GM19452 (cell line): Measurements from ENCODE around the gene TM9SF2.

ENCODE experiments used
- ATAC-seq: cut with Tn5 transposase; IDR thresholded peaks from one replicate; pipeline ENCODE4 v1.9.1; 2021; ENCODE audit not compliant: unreplicated experiment

TM9SF2 gene

GRCh38 chr13:99577934-99578917, 77.0 kb downstream of the TM9SF2 start:
- ATAC-seq, result no peak

GRCh38 chr13:99580500-99581268, 79.4 kb downstream of the TM9SF2 start:
- ATAC-seq, result no peak

- no peak for ATAC-seq
Observed at GRCh38 chr13:99582511-99582910, 81.2 kb downstream of the TM9SF2 start.

GRCh38 chr13:99585609-99586008, 84.3 kb downstream of the TM9SF2 start:
- no peak for ATAC-seq

GRCh38 chr13:99587021-99587420, 85.7 kb downstream of the TM9SF2 start:
- no peak for ATAC-seq

GRCh38 chr13:99587893-99588606, 86.8 kb downstream of the TM9SF2 start:
- ATAC-seq, result no peak

GRCh38 chr13:99589575-99589974, 88.3 kb downstream of the TM9SF2 start:
- ATAC-seq, result no peak

- no peak for ATAC-seq
Observed at GRCh38 chr13:99590519-99591011, 89.3 kb downstream of the TM9SF2 start.

- no peak for ATAC-seq
Observed at GRCh38 chr13:99596180-99596579, 94.9 kb downstream of the TM9SF2 start.

GRCh38 chr13:99600318-99600717, 99.0 kb downstream of the TM9SF2 start:
- no peak for ATAC-seq

- no peak for ATAC-seq
Observed at GRCh38 chr13:99601535-99601934, 100.3 kb downstream of the TM9SF2 start.

GRCh38 chr13:99604636-99605035, 103.4 kb downstream of the TM9SF2 start:
- ATAC-seq, result no peak

- ATAC-seq, result peak; percentile 64
Observed at GRCh38 chr13:99605420-99606323, 104.4 kb downstream of the TM9SF2 start.

- peak; percentile 72 for ATAC-seq
Observed at GRCh38 chr13:99606324-99607066, 105.2 kb downstream of the TM9SF2 start, which contains the start of gene CLYBL. TSS of gene CLYBL (plus strand) at chr13:99606690.

- no peak for ATAC-seq
Observed at GRCh38 chr13:99608345-99608744, 107.1 kb downstream of the TM9SF2 start.

GRCh38 chr13:99610702-99611289, 109.5 kb downstream of the TM9SF2 start:
- no peak for ATAC-seq
